Adipocyte (in vitro differentiated cells): ENCODE results near the gene GPR156.

Source experiments
- DNase-seq: peaks from one replicate; pipeline ENCODE4 v3.0.0-alpha.2; 2015; ENCODE audit warnings: low read depth
- H3K27me3 ChIP-seq: replicated peaks from 2 replicates; pipeline ENCODE4 v1.7.0; 2013; ENCODE audit warnings: mild to moderate bottlenecking, low read length, moderate library complexity; ENCODE audit not compliant: control insufficient read depth, insufficient read depth
- H3K36me3 ChIP-seq: 2 replicates; pipeline ENCODE4 v1.7.0; 2013; ENCODE audit warnings: low read length, mild to moderate bottlenecking, moderate library complexity; ENCODE audit not compliant: control insufficient read depth, insufficient read depth, severe bottlenecking
- H3K4me1 ChIP-seq: 2 replicates; pipeline ENCODE4 v1.7.0; 2013; ENCODE audit warnings: mild to moderate bottlenecking, low read length, moderate library complexity; ENCODE audit not compliant: control insufficient read depth, insufficient read depth
- H3K4me3 ChIP-seq: 2 replicates; pipeline ENCODE4 v1.7.0; 2013; ENCODE audit warnings: mild to moderate bottlenecking, low read length, moderate library complexity
- H3K9ac ChIP-seq: 2 replicates; pipeline ENCODE4 v1.7.0; 2013; ENCODE audit warnings: mild to moderate bottlenecking, low read length, moderate library complexity
- H3K9me3 ChIP-seq: 2 replicates; pipeline ENCODE4 v1.7.0; 2013; ENCODE audit warnings: mild to moderate bottlenecking, low read length, moderate library complexity; ENCODE audit not compliant: control insufficient read depth

GPR156 gene

DNA sequence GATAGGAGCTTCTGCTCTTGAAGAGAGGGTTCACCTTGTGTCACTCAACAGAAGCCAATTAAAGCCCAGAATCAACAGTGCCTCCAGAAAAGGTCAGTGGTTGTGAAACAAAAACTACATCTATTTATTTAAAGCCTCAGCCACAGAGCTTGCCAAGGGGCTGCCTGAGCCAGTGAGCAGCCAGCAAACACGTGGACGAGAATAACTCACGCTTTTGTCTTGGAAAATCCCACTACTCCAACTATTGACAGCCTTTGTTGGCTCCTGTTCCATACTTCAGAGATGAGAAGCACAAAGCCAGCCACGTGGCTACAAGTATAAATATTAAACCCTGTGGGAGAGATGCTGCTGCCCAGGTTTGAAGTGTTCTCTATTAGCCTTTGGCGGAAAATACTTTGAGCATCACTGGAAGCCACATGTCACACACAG, 10.3 kb downstream of the GPR156 start:
- Histone ChIP-seq H3K27me3 (no peaks in the 10 kb centered on the region), H3K4me1 (peaks cover 8% of the 10 kb centered on the region), H3K36me3 (no peaks in the 10 kb centered on the region), H3K9me3 (no peaks in the 10 kb centered on the region), H3K4me3 (no peak overlapping the region), H3K9ac (no peak overlapping the region)
- DNase-seq, result peak; percentile 24

- no peak for DNase-seq
- Histone ChIP-seq H3K9me3 (no peaks in the 10 kb centered on the region), H3K9ac (no peak overlapping the region), H3K36me3 (no peaks in the 10 kb centered on the region), H3K4me3 (no peak overlapping the region), H3K4me1 (peaks cover 8% of the 10 kb centered on the region), H3K27me3 (no peaks in the 10 kb centered on the region)
Measured at GRCh38 chr3:120272286-120272685, 12.7 kb downstream of the GPR156 start.

GRCh38 chr3:120265989-120266388, 19.0 kb downstream of the GPR156 start:
- H3K36me3 ChIP-seq, result no peaks in the 10 kb centered on the region
- H3K27me3 ChIP-seq, result peaks cover 5% of the 10 kb centered on the region
- no peaks in the 10 kb centered on the region for H3K9me3 ChIP-seq
- no peaks in the 10 kb centered on the region for H3K4me1 ChIP-seq
- no peak for DNase-seq
- H3K4me3 ChIP-seq, result no peak overlapping the region
- H3K9ac ChIP-seq, result no peak overlapping the region

DNA sequence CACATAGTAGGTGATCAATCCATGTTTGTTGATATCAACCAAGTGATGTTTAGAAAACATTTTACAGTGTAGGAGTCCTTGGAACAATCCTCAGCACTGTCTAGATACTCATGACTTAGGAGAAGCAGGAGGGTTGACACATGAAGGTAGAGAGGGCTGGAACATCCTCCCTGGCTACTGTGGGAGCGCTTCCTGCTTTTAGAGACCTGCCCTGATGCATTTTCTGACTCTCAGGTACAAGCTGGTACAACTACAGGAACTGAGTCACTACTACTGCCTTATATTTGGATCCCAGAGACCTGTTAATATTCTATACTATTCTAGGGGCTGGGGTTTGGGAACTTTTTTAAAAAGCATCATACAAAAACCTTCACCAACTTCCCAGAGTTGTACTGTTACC, 20.1 kb downstream of the GPR156 start:
- Histone ChIP-seq H3K4me1 (no peaks in the 10 kb centered on the region), H3K27me3 (peaks cover 5% of the 10 kb centered on the region), H3K9ac (no peak overlapping the region), H3K4me3 (no peak overlapping the region), H3K36me3 (no peaks in the 10 kb centered on the region), H3K9me3 (no peaks in the 10 kb centered on the region)
- no peak for DNase-seq

- Histone ChIP-seq H3K27me3 (peaks cover 5% of the 10 kb centered on the region), H3K9me3 (peaks cover 4% of the 10 kb centered on the region), H3K36me3 (no peaks in the 10 kb centered on the region), H3K9ac (no peak overlapping the region), H3K4me3 (no peak overlapping the region), H3K4me1 (no peaks in the 10 kb centered on the region)
- DNase-seq, result no peak
Measured at GRCh38 chr3:120263792-120264191, 21.2 kb downstream of the GPR156 start.

DNA sequence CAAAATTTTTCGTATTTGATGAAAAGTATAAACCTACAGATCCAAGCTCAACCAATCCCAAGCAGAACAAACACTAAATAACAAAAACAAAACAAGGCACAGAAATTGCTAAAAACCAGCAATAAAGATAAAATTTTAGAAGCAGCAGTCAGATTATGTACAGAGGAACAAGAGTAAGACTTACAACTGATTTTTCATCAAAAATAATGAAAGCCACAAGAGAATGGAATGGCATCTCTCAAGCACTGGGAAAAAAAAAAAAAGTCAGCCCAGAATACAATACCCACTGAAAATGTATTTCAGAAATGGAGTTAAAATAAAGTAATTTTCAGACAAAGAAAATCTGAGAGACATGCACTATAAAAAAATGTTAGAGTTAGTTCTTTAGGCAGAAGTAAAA, 27.0 kb downstream of the GPR156 start:
- H3K36me3 ChIP-seq, result no peaks in the 10 kb centered on the region
- no peak for DNase-seq
- H3K4me3 ChIP-seq, result no peak overlapping the region
- H3K4me1 ChIP-seq, result no peaks in the 10 kb centered on the region
- peaks cover 33% of the 10 kb centered on the region for H3K9me3 ChIP-seq
- no peak overlapping the region for H3K9ac ChIP-seq
- no peaks in the 10 kb centered on the region for H3K27me3 ChIP-seq

DNA sequence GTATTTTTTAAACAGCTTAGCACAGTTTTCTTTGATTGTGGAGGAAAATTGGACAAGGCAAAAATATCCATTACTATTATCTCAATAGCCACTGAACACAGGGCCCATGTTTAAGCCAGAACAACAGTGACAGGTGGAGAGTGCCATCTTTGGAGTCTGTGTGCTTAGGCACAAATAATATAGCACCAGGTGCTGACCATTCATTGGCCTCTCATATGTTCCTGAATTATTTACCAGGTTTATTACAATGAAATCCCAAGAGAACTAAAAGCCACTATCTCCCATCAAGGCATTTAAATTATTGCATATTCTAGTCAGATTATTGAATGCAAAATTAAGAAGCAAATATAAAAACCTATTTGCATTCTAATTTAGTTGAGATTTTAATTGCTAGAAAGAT, 39.6 kb downstream of the GPR156 start:
- no peak overlapping the region for H3K4me3 ChIP-seq
- H3K4me1 ChIP-seq, result no peaks in the 10 kb centered on the region
- H3K36me3 ChIP-seq, result no peaks in the 10 kb centered on the region
- DNase-seq, result no peak
- H3K27me3 ChIP-seq, result no peaks in the 10 kb centered on the region
- peaks cover under 1% of the 10 kb centered on the region for H3K9me3 ChIP-seq
- H3K9ac ChIP-seq, result peak overlapping the region; percentile 46

DNA sequence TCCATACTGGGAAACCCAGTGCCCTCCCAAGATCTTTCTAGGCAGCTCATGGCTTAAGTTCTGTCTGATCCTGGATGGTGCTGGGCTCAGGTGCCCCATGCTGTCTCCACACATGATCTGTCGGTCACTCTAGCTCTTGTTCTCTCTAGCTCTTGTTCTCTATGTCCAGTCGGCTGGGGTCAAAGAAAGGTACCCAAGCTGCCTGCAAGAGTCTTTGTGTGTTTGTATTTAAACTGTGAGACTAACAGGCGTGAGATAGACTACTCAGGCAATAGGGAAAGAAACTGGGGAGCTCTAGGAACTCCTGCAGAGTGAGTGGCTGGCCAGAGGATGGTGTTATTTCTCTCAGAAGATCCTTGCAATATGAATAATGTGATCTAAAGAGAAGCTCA, 40.2 kb downstream of the GPR156 start:
- Histone ChIP-seq H3K4me1 (no peaks in the 10 kb centered on the region), H3K27me3 (no peaks in the 10 kb centered on the region), H3K4me3 (no peak overlapping the region), H3K9me3 (no peaks in the 10 kb centered on the region), H3K9ac (peak overlapping the region; percentile 46), H3K36me3 (no peaks in the 10 kb centered on the region)
- no peak for DNase-seq

GRCh38 chr3:120239644-120240043, 45.4 kb downstream of the GPR156 start:
- Histone ChIP-seq H3K36me3 (no peaks in the 10 kb centered on the region), H3K4me3 (no peak overlapping the region), H3K9ac (no peak overlapping the region), H3K9me3 (no peaks in the 10 kb centered on the region), H3K4me1 (no peaks in the 10 kb centered on the region), H3K27me3 (no peaks in the 10 kb centered on the region)
- no peak for DNase-seq

GRCh38 chr3:120227710-120228347, 57.2 kb downstream of the GPR156 start:
- Histone ChIP-seq H3K4me1 (no peaks in the 10 kb centered on the region), H3K27me3 (no peaks in the 10 kb centered on the region), H3K9ac (no peak overlapping the region), H3K9me3 (peaks cover 3% of the 10 kb centered on the region), H3K36me3 (no peaks in the 10 kb centered on the region), H3K4me3 (no peak overlapping the region)
- no peak for DNase-seq

DNA sequence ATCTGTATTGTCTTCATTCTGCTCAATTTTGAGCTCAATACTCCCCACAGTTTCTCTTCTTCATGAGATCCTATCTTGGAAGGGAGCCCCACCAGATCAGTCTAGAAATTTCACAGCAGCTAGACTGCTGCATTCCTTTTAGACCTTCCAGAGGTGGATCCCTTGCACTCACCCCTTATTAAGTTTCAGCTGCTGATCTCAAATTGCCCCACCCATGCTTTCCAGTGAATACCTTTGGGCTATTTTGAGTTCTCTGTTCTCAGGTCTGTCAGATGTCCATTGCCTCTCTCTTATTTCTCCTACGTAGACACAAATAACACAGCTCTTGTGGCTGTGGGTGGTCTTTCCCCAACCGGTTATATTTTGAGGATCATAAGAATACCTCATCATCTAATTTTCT, 60.8 kb downstream of the GPR156 start:
- DNase-seq, result no peak
- H3K9me3 ChIP-seq, result no peaks in the 10 kb centered on the region
- H3K9ac ChIP-seq, result no peak overlapping the region
- H3K36me3 ChIP-seq, result no peaks in the 10 kb centered on the region
- H3K4me1 ChIP-seq, result no peaks in the 10 kb centered on the region
- no peaks in the 10 kb centered on the region for H3K27me3 ChIP-seq
- H3K4me3 ChIP-seq, result no peak overlapping the region

DNA sequence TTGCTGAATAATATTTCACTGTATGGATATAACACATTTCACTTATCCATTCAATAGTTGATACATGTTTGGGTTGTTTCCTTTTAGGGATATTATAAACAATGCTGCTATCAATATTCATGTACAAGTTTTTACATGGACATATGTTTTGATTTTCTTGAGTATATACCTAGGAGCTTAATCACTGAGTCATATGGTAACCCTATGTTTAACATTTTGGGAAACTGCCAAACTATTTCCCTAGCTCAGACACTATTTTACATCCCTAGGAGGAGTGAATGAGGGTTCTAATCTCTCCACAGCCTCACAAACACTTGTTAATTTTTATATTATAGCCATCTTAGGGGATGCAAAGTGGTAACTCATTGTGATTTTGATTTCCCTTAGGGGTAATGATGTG, 66.0 kb downstream of the GPR156 start:
- H3K4me3 ChIP-seq, result no peak overlapping the region
- DNase-seq, result no peak
- no peak overlapping the region for H3K9ac ChIP-seq
- no peaks in the 10 kb centered on the region for H3K36me3 ChIP-seq
- no peaks in the 10 kb centered on the region for H3K9me3 ChIP-seq
- no peaks in the 10 kb centered on the region for H3K27me3 ChIP-seq
- H3K4me1 ChIP-seq, result peaks cover 18% of the 10 kb centered on the region
